Testis (tissue), 3 donors: ENCODE measurements around the gene LEF1. TPM values are rescaled to one million over a fixed set of nuclear protein-coding genes. Genes with fewer than 3 reads are reported as not detected.

Experiments
- DNase-seq: peaks from one replicate; pipeline ENCODE4 v3.0.0-alpha.2; 2019
- H3K27ac ChIP-seq, 2 donors: fragments of 200-600 bp; sonication (generic); one replicate each; pipeline ENCODE4 v1.5.1; 2019
- H3K27me3 ChIP-seq: fragments of 200-600 bp; sonication (generic); one replicate; pipeline ENCODE4 v1.5.1; 2019
- H3K36me3 ChIP-seq: fragments of 200-600 bp; sonication (generic); one replicate; pipeline ENCODE4 v1.5.1; 2017; ENCODE audit warnings: low read depth; ENCODE audit errors: missing control alignments
- H3K4me1 ChIP-seq: fragments of 200-600 bp; sonication (generic); one replicate; pipeline ENCODE4 v1.5.1; 2019
- H3K4me3 ChIP-seq, 2 donors: fragments of 200-600 bp; sonication (generic); one replicate each; pipeline ENCODE4 v1.5.1; 2017 to 2019
- H3K9me3 ChIP-seq: fragments of 200-600 bp; sonication (generic); one replicate; pipeline ENCODE4 v1.5.1; 2017
- CTCF ChIP-seq, 3 experiments: fragments of 450-650 bp in 2 of 3; fragments of 200-600 bp in 1 of 3; sonication (generic) in 1 of 3; IDR thresholded peaks; one replicate each; pipeline ENCODE4 v1.5.1; 2016 to 2019; ENCODE audit warnings: antibody characterized with exemption in 3 of 3, mild to moderate bottlenecking in 2 of 3, moderate library complexity in 1 of 3
- POLR2A ChIP-seq: fragments of 450-650 bp; IDR thresholded peaks from one replicate; pipeline ENCODE4 v1.6.1; 2017; ENCODE audit warnings: antibody characterized with exemption, mild to moderate bottlenecking, moderate library complexity
- WGBS, 2 donors: methylation state at CpG; one replicate each; pipeline ENCODE4 v1.1.5; 2018; 5-methylcytosine and 5-hydroxymethylcytosine counted together
- intact Hi-C: fragments of 100-400 bp; cut with DNase I; formaldehyde crosslinking; loops from one replicate; pipeline ENCODE4 v1.15.1; 2023; ENCODE audit warnings: low total_unique reads
- polyA plus RNA-seq: library from polyadenylated mRNA; stranded (reverse); fragments of 350-450 nt; fragmentation: Illumina TruSeq; extraction: RNeasy Lipid Tissue Mini Kit (QIAGEN cat#74804); gene quantifications from one replicate; pipeline ENCODE4 v1.2.3, GENCODE V29; 2014; ENCODE audit warnings: low read depth, low replicate concordance; ENCODE audit not compliant: insufficient read depth
- total RNA-seq, 2 donors: library from RNA; depleted of rRNA; stranded (reverse); fragments of >200 nt; gene quantifications; one replicate each; pipeline ENCODE4 v1.2.3, GENCODE V29; 2016

LEF1 gene
- total and polyA plus RNA-seq, 3 donors from 2014 or later, result 35.0 to 63.5 (median 37.1) TPM

GRCh38 chr4:108060686-108061321 lies 107.9 kb downstream of the LEF1 start:
- DNase-seq, result no peak
- Histone ChIP-seq H3K9me3 (no peaks in the 10 kb centered on the region), H3K4me1 (no peaks in the 10 kb centered on the region), H3K36me3 (no peaks in the 10 kb centered on the region), H3K27me3 (no peaks in the 10 kb centered on the region), H3K27ac (no peak overlapping the region), H3K4me3 (no peak overlapping the region)
- TF ChIP-seq POLR2A (no peak), CTCF (IDR thresholded peaks at IDR 0.05) (no peak)
- WGBS, 2 donors, result 73% methylated on average over 5 of the region's 5 CpGs
- intact Hi-C loops, result no loop called here

GRCh38 chr4:108060164-108060563 lies 108.6 kb downstream of the LEF1 start:
- intact Hi-C loops, result no loop called here
- TF ChIP-seq CTCF (IDR thresholded peaks at IDR 0.05), result no peak
- TF ChIP-seq POLR2A, result no peak
- H3K27ac ChIP-seq, result no peak overlapping the region
- no peaks in the 10 kb centered on the region for H3K36me3 ChIP-seq
- WGBS, 2 donors, result 41 to 64% methylated on average over 5 of the region's 5 CpGs
- H3K4me1 ChIP-seq, result no peaks in the 10 kb centered on the region
- H3K4me3 ChIP-seq, result no peak overlapping the region
- no peaks in the 10 kb centered on the region for H3K27me3 ChIP-seq
- no peaks in the 10 kb centered on the region for H3K9me3 ChIP-seq
- DNase-seq, result peak; percentile 51

GRCh38 chr4:108058685-108059440 lies 109.9 kb downstream of the LEF1 start:
- 79 to 90% methylated on average over 11 of the region's 11 CpGs for WGBS, 2 donors
- TF ChIP-seq CTCF (IDR thresholded peaks at IDR 0.05) (no peak), POLR2A (no peak)
- H3K9me3 ChIP-seq, result no peaks in the 10 kb centered on the region

GRCh38 chr4:108056418-108056817 lies 112.3 kb downstream of the LEF1 start:
- Histone ChIP-seq H3K27ac (no peak overlapping the region), H3K4me1 (no peaks in the 10 kb centered on the region), H3K36me3 (no peaks in the 10 kb centered on the region), H3K4me3 (no peak overlapping the region), H3K27me3 (no peaks in the 10 kb centered on the region), H3K9me3 (no peaks in the 10 kb centered on the region)
- intact Hi-C loops, result no loop called here
- 76 to 89% methylated on average over 6 of the region's 6 CpGs for WGBS, 2 donors
- TF ChIP-seq CTCF (IDR thresholded peaks at IDR 0.05) (no peak), POLR2A (no peak)
- DNase-seq, result no peak

More at GRCh38 chr4:108058685-108059440, 109.9 kb downstream of the LEF1 start:
- Histone ChIP-seq H3K27ac (no peak overlapping the region), H3K27me3 (no peaks in the 10 kb centered on the region), H3K4me1 (no peaks in the 10 kb centered on the region), H3K4me3 (no peak overlapping the region), H3K36me3 (no peaks in the 10 kb centered on the region)
- intact Hi-C loops, result no loop called here
- no peak for DNase-seq
